ENCODE results near the gene HOOK2. TPM values are rescaled to one million over a fixed set of nuclear protein-coding genes. Genes with fewer than 3 reads are reported as not detected.
A peak's percentile ranks its signal among the peaks of the same experiment; 100 is the strongest.

The HOOK2 gene
- total and polyA plus RNA-seq, 9 of the 15 experiments (the other 6 are each of a cell fraction or from before 2014, with no cell fraction given), result 1.3 to 17.2 (median 9.9) TPM

DNA sequence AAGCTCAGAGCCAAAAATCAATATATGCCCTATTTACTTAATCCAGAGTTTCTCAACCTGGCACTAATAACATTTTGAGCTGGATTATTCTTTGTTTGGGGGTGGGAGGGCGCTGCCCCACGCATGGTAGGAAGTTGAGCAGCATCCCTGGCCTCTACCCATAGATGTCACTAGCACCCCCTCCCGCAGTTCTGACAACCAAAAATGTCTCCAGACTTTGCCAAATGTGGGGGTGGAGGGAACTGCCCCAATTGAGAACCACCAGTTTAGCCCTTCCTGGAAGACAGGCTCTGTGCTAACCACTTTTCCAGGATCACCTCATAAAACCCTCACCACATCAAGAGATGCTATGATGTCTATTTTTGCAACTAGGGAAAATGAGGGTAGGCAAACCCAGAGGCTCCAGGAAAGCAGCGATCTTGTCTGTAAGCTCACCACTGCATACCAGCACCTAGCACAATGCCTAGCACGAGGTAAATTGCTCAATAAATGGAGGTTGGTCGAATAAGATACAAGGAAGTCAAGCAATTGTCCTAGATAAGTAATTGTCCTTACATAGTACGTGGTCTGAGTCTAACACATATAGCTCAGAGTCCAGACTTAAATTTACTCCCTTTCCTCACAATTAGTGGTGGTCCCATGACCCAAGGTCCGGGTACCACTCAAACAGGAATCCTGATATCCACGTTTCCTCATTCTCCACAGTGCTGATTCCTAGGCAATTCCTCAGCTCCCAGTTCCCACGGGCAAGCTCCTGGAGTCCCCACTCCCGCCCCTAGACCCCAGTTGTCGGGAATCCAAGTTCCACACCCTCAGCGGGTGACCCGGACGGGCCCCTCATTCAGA, 41.8 kb downstream of the HOOK2 start:
- Histone ChIP-seq H3K9me3 (replicated peaks; ENCODE audit: control insufficient read depth, insufficient read depth, low read depth, low read length) (no peaks in the 10 kb centered on the region), H4K20me1 (replicated peaks; ENCODE audit: control insufficient read depth, insufficient read depth, low read length) (peaks cover 17% of the 10 kb centered on the region), H3K79me2 (ENCODE audit: control insufficient read depth, insufficient read depth, low read length) (peaks cover 65% of the 10 kb centered on the region), H3K9me1 (ENCODE audit: control insufficient read depth, insufficient read depth, low read length) (no peaks in the 10 kb centered on the region), H3K4me2 (ENCODE audit: insufficient read depth, low read length) (peak overlapping the region; percentile 100), H3K27ac (ENCODE audit: extremely low read depth, low read depth, low read length) (peak overlapping the region; percentile 97), H3K4me3 (peak overlapping the region; percentile 90), H3K9ac (ENCODE audit: insufficient read depth in 1 of 2, low read depth in 2 of 2, low read length in 2 of 2) (peak overlapping the region; percentile 97 to 98), H3K27me3 (ENCODE audit: control insufficient read depth in 2 of 2, insufficient read depth in 2 of 2, low read length in 2 of 2) (no peaks in the 10 kb centered on the region), H3K36me3 (ENCODE audit: control insufficient read depth, insufficient read depth, low read length) (peaks cover 48% of the 10 kb centered on the region), H2AFZ (ENCODE audit: low read depth, low read length) (no peak overlapping the region), H3K4me1 (replicated peaks in 1 of 2; ENCODE audit: control insufficient read depth in 2 of 2, insufficient read depth in 2 of 2, low read length in 2 of 2) (peaks cover 12 to 30% of the 10 kb centered on the region in 2 experiments)
- BruUV-seq (replicated peaks), result TSS peak; percentile 45
- ChIA-PET CTCF (ENCODE audit: low intra/inter-chr PET ratio) (interaction anchor here (0.7 to 1.2 kb wide), 2 partner anchors 63 to 70 kb away, joined by 3 to 5 read pairs; no protein-coding TSS in a partner anchor), POLR2A (interaction anchor here (0.5 to 5.5 kb wide), 9 partner anchors 11 to 1913 kb away, joined by 3 to 50 read pairs (median 4); partner anchors contain the start of genes FBXW9, JUNB, KLF1 and TNPO2)
- ATAC-seq (peak; percentile 40), DNase-seq (ENCODE audit: extremely low read depth in 1 of 4, low spot score in 3 of 4) (peak in 3 of 4 experiments; percentile 43 to 81 (median 71)), FAIRE-seq (peak; percentile 86)
- intact Hi-C loops (cut with micrococcal nuclease) (loop anchor here (1.0 kb wide), 1 partner anchor 10 kb away; the partner anchor contains the start of gene TNPO2), in situ Hi-C loops (cut with MboI) (no loop called here)
- WGBS (ENCODE audit: insufficient coverage, low coverage, missing lambda C conversion rate), result 0% methylated on average over 15 of the region's 15 CpGs
- TF ChIP-seq ZNF24 (IDR thresholded peaks at IDR 0.05) (no peak), MAFK (IDR thresholded peaks at IDR 0.05; ENCODE audit: low read length) (no peak), CHD7 (IDR thresholded peaks at IDR 0.05; ENCODE audit: low read depth, low read length) (no peak), TEAD2 (tag; IDR thresholded peaks at IDR 0.05) (no peak), PTTG1 (tag; IDR thresholded peaks at IDR 0.05; ENCODE audit: low read depth) (no peak), ZNF785 (CRISPR knock-in tag; IDR thresholded peaks at IDR 0.05) (no peak)
- TF ChIP-seq, protein P1, sequence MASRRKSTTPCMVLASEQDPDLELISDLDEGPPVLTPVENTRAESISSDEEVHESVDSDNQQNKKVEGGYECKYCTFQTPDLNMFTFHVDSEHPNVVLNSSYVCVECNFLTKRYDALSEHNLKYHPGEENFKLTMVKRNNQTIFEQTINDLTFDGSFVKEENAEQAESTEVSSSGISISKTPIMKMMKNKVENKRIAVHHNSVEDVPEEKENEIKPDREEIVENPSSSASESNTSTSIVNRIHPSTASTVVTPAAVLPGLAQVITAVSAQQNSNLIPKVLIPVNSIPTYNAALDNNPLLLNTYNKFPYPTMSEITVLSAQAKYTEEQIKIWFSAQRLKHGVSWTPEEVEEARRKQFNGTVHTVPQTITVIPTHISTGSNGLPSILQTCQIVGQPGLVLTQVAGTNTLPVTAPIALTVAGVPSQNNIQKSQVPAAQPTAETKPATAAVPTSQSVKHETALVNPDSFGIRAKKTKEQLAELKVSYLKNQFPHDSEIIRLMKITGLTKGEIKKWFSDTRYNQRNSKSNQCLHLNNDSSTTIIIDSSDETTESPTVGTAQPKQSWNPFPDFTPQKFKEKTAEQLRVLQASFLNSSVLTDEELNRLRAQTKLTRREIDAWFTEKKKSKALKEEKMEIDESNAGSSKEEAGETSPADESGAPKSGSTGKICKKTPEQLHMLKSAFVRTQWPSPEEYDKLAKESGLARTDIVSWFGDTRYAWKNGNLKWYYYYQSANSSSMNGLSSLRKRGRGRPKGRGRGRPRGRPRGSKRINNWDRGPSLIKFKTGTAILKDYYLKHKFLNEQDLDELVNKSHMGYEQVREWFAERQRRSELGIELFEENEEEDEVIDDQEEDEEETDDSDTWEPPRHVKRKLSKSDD (conservative IDR thresholded peaks at IDR 0.05; ENCODE audit: low read length), result no peak
